H1 (cell line): ENCODE measurements around the gene SLC25A30. TPM values are rescaled to one million over a fixed set of nuclear protein-coding genes. Genes with fewer than 3 reads are reported as not detected.

Experiments
- CTCF ChIA-PET: fragments of 300-600 bp; sonication (Branson Sonifier 250); formaldehyde crosslinking; loops from one replicate; lab custom pipeline; 2021; ENCODE audit not compliant: partially characterized antibody; lab: Charles Lee
- POLR2A ChIA-PET: fragments of 300-600 bp; sonication (Branson Sonifier 250); formaldehyde crosslinking; loops from one replicate; lab custom pipeline; 2021; ENCODE audit warnings: inconsistent platforms; ENCODE audit not compliant: partially characterized antibody; lab: Charles Lee
- DNase-seq, 2 experiments: peaks; one replicate each; pipeline versions ENCODE4 v3.0.0 to v3.0.0-alpha.2; 2010 to 2022; ENCODE audit warnings: low spot score in 2 of 2, low read depth in 1 of 2, mixed read lengths in 1 of 2
- FAIRE-seq: peaks from 2 replicates; lab custom pipeline; 2011; peaks lifted over from hg19 to GRCh38; lab: Jason Lieb, UNC
- H2AFZ ChIP-seq: 2 replicates; pipeline ENCODE4 v1.8.1; 2012; ENCODE audit warnings: low read length, inconsistent platforms
- H2AK5ac ChIP-seq: 2 replicates; pipeline ENCODE4 v1.6.1; 2013; ENCODE audit warnings: low read depth, low read length
- H2BK120ac ChIP-seq: replicated peaks from 2 replicates; pipeline ENCODE3; 2013; ENCODE audit warnings: low read depth, low read length, inconsistent platforms
- H2BK12ac ChIP-seq: 2 replicates; pipeline ENCODE4 v1.6.1; 2013; ENCODE audit warnings: low read depth, low read length
- H2BK15ac ChIP-seq: 2 replicates; pipeline ENCODE4 v1.6.1; 2013; ENCODE audit warnings: low read length
- H2BK20ac ChIP-seq: 2 replicates; pipeline ENCODE4 v1.6.1; 2013; ENCODE audit warnings: low read length
- H2BK5ac ChIP-seq: 2 replicates; pipeline ENCODE4 v1.6.1; 2013; ENCODE audit warnings: low read depth, low read length
- H3K14ac ChIP-seq: 2 replicates; pipeline ENCODE4 v1.6.1; 2013; ENCODE audit warnings: inconsistent platforms; ENCODE audit not compliant: insufficient read length
- H3K18ac ChIP-seq: 2 replicates; pipeline ENCODE4 v1.6.1; 2013; ENCODE audit warnings: low read length; ENCODE audit errors: extremely low read depth
- H3K23ac ChIP-seq: 2 replicates; pipeline ENCODE4 v1.6.1; 2013; ENCODE audit warnings: inconsistent platforms; ENCODE audit not compliant: insufficient read length
- H3K23me2 ChIP-seq: 2 replicates; pipeline ENCODE4 v1.6.1; 2013; ENCODE audit warnings: low read depth, low read length
- H3K27ac ChIP-seq: 2 replicates; pipeline ENCODE4 v1.6.1; 2011; ENCODE audit warnings: low read depth, low read length, inconsistent platforms
- H3K27me3 ChIP-seq, 4 experiments: replicated peaks in 1 of 4; 1 replicate in 1 of 4; 2 replicates in 3 of 4; pipeline versions ENCODE4 v1.6.1 to v1.8.1; 2011 to 2013; ENCODE audit warnings: low read length in 3 of 4, mild to moderate bottlenecking in 3 of 4, inconsistent platforms in 2 of 4, mixed read lengths in 2 of 4, moderate library complexity in 1 of 4; ENCODE audit not compliant: control insufficient read depth in 3 of 4, insufficient read depth in 3 of 4; ENCODE audit errors: extremely low read depth in 1 of 4
- H3K36me3 ChIP-seq, 4 experiments: 2 replicates each; pipeline versions ENCODE4 v1.6.1 to v1.8.1; 2011 to 2013; ENCODE audit warnings: mild to moderate bottlenecking in 4 of 4, low read length in 3 of 4, moderate library complexity in 2 of 4, control low read depth in 1 of 4, inconsistent platforms in 1 of 4; ENCODE audit not compliant: insufficient read depth in 4 of 4, control insufficient read depth in 2 of 4
- H3K4ac ChIP-seq: replicated peaks from 2 replicates; pipeline ENCODE3; 2013; ENCODE audit warnings: low read length, low read depth, mixed read lengths, inconsistent platforms; ENCODE audit not compliant: insufficient read length
- H3K4me1 ChIP-seq, 4 experiments: replicated peaks in 1 of 4; 1 replicate in 1 of 4; 2 replicates in 3 of 4; pipeline versions ENCODE4 v1.6.1 to v1.8.1; 2011 to 2013; ENCODE audit warnings: low read length in 3 of 4, inconsistent platforms in 2 of 4, mixed read lengths in 1 of 4; ENCODE audit not compliant: insufficient read depth in 4 of 4, control insufficient read depth in 3 of 4
- H3K4me2 ChIP-seq, 2 experiments: 2 replicates each; pipeline versions ENCODE4 v1.6.1 to v1.8.1; 2011 to 2013; ENCODE audit warnings: low read depth in 2 of 2, low read length in 2 of 2, control low read depth in 1 of 2, inconsistent platforms in 1 of 2, mild to moderate bottlenecking in 1 of 2; ENCODE audit not compliant: insufficient read depth in 1 of 2
- H3K4me3 ChIP-seq, 4 experiments: fragments of 200-600, 300-600 bp in 1 of 4; sonication (generic), shearing (Covaris generic), sonication (Bioruptor Twin) in 1 of 4; 2 replicates each; pipeline versions ENCODE4 v1.5.1 to v1.8.1; 2011 to 2016; ENCODE audit warnings: low read length in 4 of 4, low read depth in 3 of 4, control low read depth in 2 of 4, inconsistent platforms in 2 of 4, mild to moderate bottlenecking in 2 of 4, mixed read lengths in 1 of 4, moderate library complexity in 1 of 4; ENCODE audit not compliant: insufficient read depth in 2 of 4; ENCODE audit errors: extremely low read depth in 1 of 4
- H3K56ac ChIP-seq: replicated peaks from 2 replicates; pipeline ENCODE3; 2013; ENCODE audit warnings: low read depth, mild to moderate bottlenecking, mixed read lengths, low read length, inconsistent platforms; ENCODE audit not compliant: insufficient read length
- H3K79me1 ChIP-seq: 2 replicates; pipeline ENCODE4 v1.6.1; 2013; ENCODE audit warnings: low read depth, low read length, control low read depth
- H3K79me2 ChIP-seq, 2 experiments: 2 replicates each; pipeline versions ENCODE4 v1.6.1 to v1.8.1; 2012 to 2013; ENCODE audit warnings: low read length in 2 of 2, mild to moderate bottlenecking in 2 of 2, inconsistent platforms in 1 of 2; ENCODE audit not compliant: insufficient read depth in 2 of 2, control insufficient read depth in 1 of 2
- H3K9ac ChIP-seq, 4 experiments: replicated peaks in 1 of 4; 1 replicate in 1 of 4; 2 replicates in 3 of 4; pipeline versions ENCODE4 v1.6.1 to v1.8.1; 2011 to 2013; ENCODE audit warnings: low read depth in 3 of 4, low read length in 3 of 4, control low read depth in 2 of 4, mild to moderate bottlenecking in 2 of 4, moderate library complexity in 2 of 4, inconsistent platforms in 1 of 4; ENCODE audit errors: extremely low read depth in 1 of 4
- H3K9me3 ChIP-seq, 2 experiments: 2 replicates each; pipeline versions ENCODE4 v1.6.1 to v1.8.1; 2012 to 2013; ENCODE audit warnings: mild to moderate bottlenecking in 2 of 2, moderate library complexity in 2 of 2, control low read depth in 1 of 2, inconsistent platforms in 1 of 2, low read depth in 1 of 2, low read length in 1 of 2, mixed read lengths in 1 of 2; ENCODE audit not compliant: insufficient read depth in 2 of 2
- H4K20me1 ChIP-seq, 2 experiments: replicated peaks in 1 of 2; 2 replicates each; pipeline versions ENCODE3 to v1.8.1; 2011 to 2013; ENCODE audit warnings: inconsistent platforms in 2 of 2, low read length in 2 of 2, mild to moderate bottlenecking in 1 of 2; ENCODE audit not compliant: insufficient read depth in 2 of 2, control insufficient read depth in 1 of 2
- H4K5ac ChIP-seq: 2 replicates; pipeline ENCODE4 v1.6.1; 2013; ENCODE audit warnings: low read length, low read depth, mixed read lengths, inconsistent platforms; ENCODE audit not compliant: insufficient read length
- H4K8ac ChIP-seq: 2 replicates; pipeline ENCODE4 v1.8.0; 2013; ENCODE audit warnings: mild to moderate bottlenecking, moderate library complexity, low read length, inconsistent platforms; ENCODE audit not compliant: insufficient read depth; ENCODE audit errors: extremely low read depth
- H4K91ac ChIP-seq: replicated peaks from 2 replicates; pipeline ENCODE3; 2013; ENCODE audit warnings: low read length, mixed read lengths, inconsistent platforms; ENCODE audit not compliant: insufficient read length
- BRCA1 ChIP-seq: IDR thresholded peaks from 2 replicates; pipeline ENCODE4 v1.6.1; 2012; ENCODE audit warnings: low read depth, low read length, improper control_type of control experiment
- CEBPB ChIP-seq: IDR thresholded peaks from 2 replicates; pipeline ENCODE4 v1.6.1; 2012; ENCODE audit warnings: low read depth, low read length
- CREB1 ChIP-seq: IDR thresholded peaks from 2 replicates; pipeline ENCODE4 v1.6.1; 2012; ENCODE audit warnings: inconsistent platforms
- CTBP2 ChIP-seq: IDR thresholded peaks from 2 replicates; pipeline ENCODE4 v1.7.0; 2011; ENCODE audit warnings: borderline replicate concordance, mild to moderate bottlenecking, moderate library complexity, mixed read lengths, low read length; ENCODE audit not compliant: insufficient read depth, insufficient read length
- POU5F1 ChIP-seq: IDR thresholded peaks from 2 replicates; pipeline ENCODE4 v1.6.1; 2011; ENCODE audit warnings: low read depth, mild to moderate bottlenecking, low read length, moderate library complexity
- RNF2 ChIP-seq: fragments of 200-900, 300-1000 bp; sonication (generic); IDR thresholded peaks from 2 replicates; pipeline ENCODE4 v1.7.1; 2016; ENCODE audit warnings: borderline replicate concordance, low read depth, mild to moderate bottlenecking, antibody characterized with exemption, low read length; ENCODE audit not compliant: poor library complexity, severe bottlenecking; ENCODE audit errors: missing control alignments
- SIN3A ChIP-seq, 2 experiments: IDR thresholded peaks in 1 of 2; conservative IDR thresholded peaks in 1 of 2; 2 replicates each; pipeline ENCODE4 v1.6.1; 2011 to 2012; ENCODE audit warnings: low read length in 2 of 2, improper control_type of control experiment in 1 of 2, low read depth in 1 of 2, mild to moderate bottlenecking in 1 of 2
- SRF ChIP-seq: IDR thresholded peaks from 2 replicates; pipeline ENCODE4 v1.6.1; 2011; ENCODE audit warnings: mild to moderate bottlenecking, low read depth, low read length, moderate library complexity
- TEAD4 ChIP-seq: IDR thresholded peaks from 2 replicates; pipeline ENCODE4 v1.6.1; 2012; ENCODE audit warnings: low read depth, low read length, inconsistent platforms, mixed read lengths
- WGBS, 2 experiments: shearing (Covaris generic) in 1 of 2; methylation state at CpG; one replicate each; pipeline versions ENCODE4 v1.1.6 to v1.1.7; 2013 to 2015; ENCODE audit warnings: low lambda C conversion rate in 2 of 2, mixed read lengths in 2 of 2, inconsistent platforms in 1 of 2, low coverage in 1 of 2, missing lambda C conversion rate in 1 of 2; ENCODE audit not compliant: insufficient replicate concordance in 2 of 2, insufficient coverage in 1 of 2, insufficient read length in 1 of 2; ENCODE audit errors: extremely low coverage in 1 of 2, missing lambda C conversion rate in 1 of 2; 5-methylcytosine and 5-hydroxymethylcytosine counted together
- polyA plus RNA-seq, 7 experiments: library from polyadenylated mRNA; depleted of rRNA in 3 of 7; stranded (reverse) in 5 of 7; unstranded in 2 of 7; fragments of >200 nt in 5 of 7; fragments of 200-250 nt in 2 of 7; gene quantifications; 1 replicate in 5 of 7; 2 replicates in 1 of 7; 4 replicates in 1 of 7; pipeline versions ENCODE4 v1.2.1 to v1.2.3, GENCODE V29; 2011 to 2013; ENCODE audit warnings: missing spikeins in 2 of 7, mixed read lengths in 2 of 7
- total RNA-seq: library from RNA; stranded (reverse); fragmentation: NEBNext Ultra II Directional; extraction: Animal tissue kit (Norgen Biotek cat#: 25700); gene quantifications from 2 replicates; pipeline ENCODE4 v1.2.1, GENCODE V29; 2021
- TF ChIP-seq, protein P1 (sequence below): IDR thresholded peaks from 2 replicates; pipeline ENCODE4 v1.6.1; 2012; ENCODE audit warnings: inconsistent platforms
- TF ChIP-seq, protein P2 (sequence below): IDR thresholded peaks from 2 replicates; pipeline ENCODE4 v1.6.1; 2011; ENCODE audit warnings: low read length, improper control_type of control experiment

The SLC25A30 gene
- total and polyA plus RNA-seq, 2 of the 8 experiments (the other 6 are each of a cell fraction or from before 2014, with no cell fraction given): 2.1 to 8.7 TPM

- Histone ChIP-seq H2BK15ac (no peak overlapping the region), H3K79me1 (no peaks in the 10 kb centered on the region), H2AFZ (no peak overlapping the region), H3K4me3 (no peak overlapping the region), H3K27me3 (peaks cover 0 to 1% (median 0%) of the 10 kb centered on the region in 4 experiments; a peak in 1 of 7 replicates), H3K9ac (no peak overlapping the region), H3K23ac (no peak overlapping the region), H3K14ac (no peak overlapping the region), H4K8ac (no peak overlapping the region), H2AK5ac (no peak overlapping the region), H3K56ac (no peak overlapping the region), H3K4me1 (no peaks in the 10 kb centered on the region), H4K91ac (no peak overlapping the region), H3K79me2 (no peaks in the 10 kb centered on the region), H3K18ac (no peak overlapping the region), H2BK5ac (no peak overlapping the region), H3K4ac (no peak overlapping the region), H3K9me3 (no peaks in the 10 kb centered on the region), H2BK120ac (no peak overlapping the region), H4K5ac (no peak overlapping the region), H3K4me2 (no peak overlapping the region), H3K36me3 (peaks cover 0 to 16% (median 8%) of the 10 kb centered on the region in 4 experiments; a peak in 4 of 8 replicates), H2BK12ac (no peak overlapping the region), H2BK20ac (no peak overlapping the region), H3K27ac (no peak overlapping the region), H4K20me1 (no peaks in the 10 kb centered on the region), H3K23me2 (no peaks in the 10 kb centered on the region)
- WGBS, 2 experiments: 79% methylated on average over 3 of the region's 3 CpGs; no CpG with 5 or more reads in 1 of the 2 experiments
- DNase-seq (no peak), FAIRE-seq (no peak)
- POLR2A ChIA-PET: no interaction called here
- CTCF ChIA-PET: interaction anchor here (0.7 to 1.0 kb wide), 2 partner anchors 8 to 153 kb away, joined by 3 read pairs; no protein-coding TSS in a partner anchor
- TF ChIP-seq, protein P1, sequence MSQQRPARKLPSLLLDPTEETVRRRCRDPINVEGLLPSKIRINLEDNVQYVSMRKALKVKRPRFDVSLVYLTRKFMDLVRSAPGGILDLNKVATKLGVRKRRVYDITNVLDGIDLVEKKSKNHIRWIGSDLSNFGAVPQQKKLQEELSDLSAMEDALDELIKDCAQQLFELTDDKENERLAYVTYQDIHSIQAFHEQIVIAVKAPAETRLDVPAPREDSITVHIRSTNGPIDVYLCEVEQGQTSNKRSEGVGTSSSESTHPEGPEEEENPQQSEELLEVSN: no peak
- TF ChIP-seq CTBP2 (no peak), SRF (no peak), SIN3A (conservative IDR thresholded peaks at IDR 0.05 in 1 of 2, IDR thresholded peaks at IDR 0.05 in 1 of 2; ENCODE audit: low read depth in 1 of 2, low read length in 2 of 2) (no peak), BRCA1 (no peak), CREB1 (no peak), TEAD4 (no peak), CEBPB (no peak), RNF2 (no peak), POU5F1 (no peak)
- TF ChIP-seq, protein P2, sequence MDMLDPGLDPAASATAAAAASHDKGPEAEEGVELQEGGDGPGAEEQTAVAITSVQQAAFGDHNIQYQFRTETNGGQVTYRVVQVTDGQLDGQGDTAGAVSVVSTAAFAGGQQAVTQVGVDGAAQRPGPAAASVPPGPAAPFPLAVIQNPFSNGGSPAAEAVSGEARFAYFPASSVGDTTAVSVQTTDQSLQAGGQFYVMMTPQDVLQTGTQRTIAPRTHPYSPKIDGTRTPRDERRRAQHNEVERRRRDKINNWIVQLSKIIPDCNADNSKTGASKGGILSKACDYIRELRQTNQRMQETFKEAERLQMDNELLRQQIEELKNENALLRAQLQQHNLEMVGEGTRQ: no peak
Measured at GRCh38 chr13:45403081-45403480, 15.1 kb downstream of the SLC25A30 start.
